Activated naive CD4-positive, alpha-beta T cell treated with anti-CD3 and anti-CD28 coated beads, Interleukin-2, amount 50 U/mL, for 16 hours (primary cell): Measurements from ENCODE around the gene LBHD2.

Experiments used
- DNase-seq: peaks from one replicate; pipeline ENCODE4 v3.0.0-alpha.2; 2020

LBHD2 gene

GRCh38 chr14:103121121-103121845, 37.3 kb downstream of the LBHD2 start:
- no peak for DNase-seq

DNA sequence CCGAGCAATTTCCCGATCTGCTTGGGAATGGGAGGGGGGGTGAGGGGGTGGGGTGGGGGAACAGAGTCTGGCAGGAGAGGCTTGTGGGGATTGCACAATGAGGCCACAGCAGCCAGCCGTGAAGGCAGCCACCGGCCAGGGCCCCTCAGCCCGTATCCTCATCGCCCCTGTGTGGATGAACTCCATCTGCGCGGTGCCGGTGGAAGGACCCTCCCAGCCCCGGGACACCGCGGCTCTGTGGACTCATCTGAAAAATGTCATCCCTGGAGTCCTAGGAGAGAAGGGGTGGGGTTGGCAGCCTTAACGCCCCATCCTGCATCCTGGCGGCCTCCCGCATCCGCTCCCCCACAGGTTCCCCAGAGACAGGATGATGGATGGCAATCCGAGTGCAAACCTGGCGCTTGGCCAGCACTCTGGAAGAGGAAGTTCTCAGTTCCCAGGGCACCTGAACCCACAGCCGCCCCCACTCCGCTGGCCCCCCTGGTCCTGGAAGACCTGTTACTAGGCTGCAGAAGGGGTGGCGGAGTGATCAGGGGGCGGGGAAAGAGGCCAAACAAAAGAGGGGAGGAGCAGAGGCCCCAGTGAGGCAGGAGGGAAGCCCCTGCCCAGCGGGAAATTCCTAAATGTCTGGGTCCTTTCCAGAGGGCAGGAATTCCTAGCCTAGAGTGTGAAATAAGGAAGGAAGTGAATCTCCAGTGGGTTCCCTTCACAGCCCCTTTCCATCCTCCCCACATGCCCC, 38.0 kb downstream of the LBHD2 start:
- DNase-seq, result no peak

DNA sequence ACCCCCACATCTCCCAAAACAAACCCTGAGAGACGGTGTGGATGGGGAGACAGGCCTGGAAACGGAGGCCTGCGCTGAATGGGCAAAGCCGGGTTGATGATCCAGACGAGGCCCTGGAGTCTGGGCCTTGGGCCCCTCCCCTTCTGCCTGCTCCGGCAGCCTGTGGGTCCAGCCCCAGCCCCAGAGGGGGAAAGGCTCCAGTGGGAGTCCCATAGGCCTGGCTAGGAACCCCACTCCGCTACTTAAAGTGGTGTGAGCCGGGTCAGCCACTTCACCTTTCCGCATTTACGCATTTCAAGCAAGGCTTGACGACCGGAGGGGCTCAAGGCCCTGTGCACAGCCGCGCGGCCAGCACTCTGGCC, 38.6 kb downstream of the LBHD2 start:
- DNase-seq, result no peak

GRCh38 chr14:103122947-103123633, 39.1 kb downstream of the LBHD2 start, which contains the start of gene TNFAIP2:
TSS of gene TNFAIP2 (plus strand) at chr14:103123461. CDS start at chr14:103126458, 2,997 bp downstream.
- no peak for DNase-seq

DNA sequence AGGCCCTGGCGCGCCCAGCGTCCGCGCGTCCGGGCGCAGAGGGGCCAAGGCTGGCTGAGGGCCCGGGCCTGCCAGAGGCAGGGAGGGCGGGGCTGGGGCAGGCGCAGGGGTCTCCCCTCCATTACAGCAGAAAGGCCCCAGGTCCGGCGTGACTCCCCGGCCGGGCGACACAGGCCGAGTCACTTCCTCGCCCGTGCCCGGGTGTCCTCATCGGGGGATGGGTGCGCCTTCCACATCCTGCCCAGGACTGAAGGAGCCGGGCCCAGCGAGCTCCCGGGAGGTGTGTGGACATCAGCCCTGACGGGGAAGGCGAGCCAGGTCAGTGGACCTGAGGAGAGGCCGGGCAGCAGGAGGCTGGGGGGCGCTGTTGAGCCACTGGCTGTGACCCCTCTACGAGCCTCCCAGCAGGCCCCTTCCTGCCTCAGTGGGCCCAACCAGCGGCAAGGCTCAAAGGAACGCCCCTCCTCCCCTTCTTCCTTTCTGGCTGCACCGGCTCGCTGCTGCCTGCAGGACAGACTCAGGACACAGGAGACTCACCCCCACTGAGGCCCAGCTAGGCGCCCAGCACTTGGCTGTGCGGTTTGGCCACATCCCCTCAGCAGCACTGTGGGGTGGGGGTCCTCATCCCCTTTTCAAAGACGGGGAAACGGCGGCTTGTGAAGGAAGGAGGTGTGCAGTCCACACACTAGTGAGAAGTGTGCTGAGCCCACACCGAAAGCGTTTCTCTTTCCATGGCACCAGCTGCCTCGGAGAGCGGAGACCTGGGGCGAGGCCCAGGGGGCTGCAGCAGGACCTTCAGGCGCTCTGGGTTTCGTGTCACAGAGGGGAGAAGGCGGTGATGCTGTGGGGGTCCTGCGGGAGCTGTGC, 39.9 kb downstream of the LBHD2 start:
- DNase-seq, result no peak

DNA sequence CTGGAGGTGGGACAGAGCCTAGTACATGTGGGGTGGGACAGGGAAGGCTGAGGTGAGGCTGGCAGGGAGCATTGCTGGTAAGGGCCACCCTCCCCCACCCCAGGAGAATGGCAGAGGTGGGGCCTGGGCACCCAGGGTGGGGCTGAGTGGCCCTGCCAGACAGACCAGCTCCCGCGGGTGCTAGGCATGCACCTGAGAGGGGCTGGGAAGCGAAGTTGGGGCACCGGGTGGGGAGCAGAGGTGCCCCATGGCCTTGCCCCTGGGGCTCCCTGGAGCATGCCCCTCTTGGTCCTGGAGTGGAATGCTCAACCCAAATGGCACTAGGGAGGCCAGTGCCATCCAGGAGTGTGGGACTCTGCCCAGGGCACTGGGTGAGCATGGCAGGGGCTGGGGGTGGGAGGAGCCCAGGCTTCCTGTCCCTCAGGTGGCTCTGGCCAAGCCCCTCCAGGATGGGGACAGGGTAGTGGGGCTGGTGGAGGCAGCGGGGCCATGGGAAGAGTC, 40.5 kb downstream of the LBHD2 start:
- no peak for DNase-seq

- DNase-seq, result no peak
Observed at GRCh38 chr14:103125098-103126070, 41.4 kb downstream of the LBHD2 start.

DNA sequence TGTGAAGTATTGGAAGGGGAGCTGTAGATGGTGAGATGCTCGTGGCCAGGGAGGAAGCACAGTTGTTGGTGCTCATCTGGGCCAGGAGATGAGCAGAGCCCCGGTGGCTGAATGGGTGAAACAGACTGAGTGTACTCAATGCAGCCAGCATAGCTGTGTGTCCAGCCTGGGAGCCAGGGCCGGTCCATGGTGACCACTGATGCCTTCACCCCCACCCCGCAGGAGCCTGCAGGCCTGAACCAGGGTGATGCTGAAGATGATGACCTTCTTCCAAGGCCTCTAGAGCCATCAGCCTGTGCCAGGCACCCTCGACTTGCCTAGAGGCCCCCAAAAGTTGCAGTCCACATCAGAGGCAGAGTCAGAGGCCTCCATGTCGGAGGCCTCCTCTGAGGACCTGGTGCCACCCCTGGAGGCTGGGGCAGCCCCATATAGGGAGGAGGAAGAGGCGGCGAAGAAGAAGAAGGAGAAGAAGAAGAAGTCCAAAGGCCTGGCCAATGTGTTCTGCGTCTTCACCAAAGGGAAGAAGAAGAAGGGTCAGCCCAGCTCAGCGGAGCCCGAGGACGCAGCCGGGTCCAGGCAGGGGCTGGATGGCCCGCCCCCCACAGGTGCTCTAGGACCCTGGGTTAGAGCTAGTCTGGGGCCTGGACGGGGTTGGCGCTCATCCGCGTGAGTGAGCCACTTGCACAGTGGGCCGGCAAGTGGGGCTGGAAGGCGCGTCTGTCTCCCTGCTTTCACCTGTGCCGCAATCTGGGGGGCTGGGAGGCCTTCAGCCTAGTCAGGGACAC, 42.3 kb downstream of the LBHD2 start:
- no peak for DNase-seq

GRCh38 chr14:103126873-103127304, 42.9 kb downstream of the LBHD2 start:
- no peak for DNase-seq

- DNase-seq, result no peak
Observed at GRCh38 chr14:103127356-103127755, 43.3 kb downstream of the LBHD2 start.

DNA sequence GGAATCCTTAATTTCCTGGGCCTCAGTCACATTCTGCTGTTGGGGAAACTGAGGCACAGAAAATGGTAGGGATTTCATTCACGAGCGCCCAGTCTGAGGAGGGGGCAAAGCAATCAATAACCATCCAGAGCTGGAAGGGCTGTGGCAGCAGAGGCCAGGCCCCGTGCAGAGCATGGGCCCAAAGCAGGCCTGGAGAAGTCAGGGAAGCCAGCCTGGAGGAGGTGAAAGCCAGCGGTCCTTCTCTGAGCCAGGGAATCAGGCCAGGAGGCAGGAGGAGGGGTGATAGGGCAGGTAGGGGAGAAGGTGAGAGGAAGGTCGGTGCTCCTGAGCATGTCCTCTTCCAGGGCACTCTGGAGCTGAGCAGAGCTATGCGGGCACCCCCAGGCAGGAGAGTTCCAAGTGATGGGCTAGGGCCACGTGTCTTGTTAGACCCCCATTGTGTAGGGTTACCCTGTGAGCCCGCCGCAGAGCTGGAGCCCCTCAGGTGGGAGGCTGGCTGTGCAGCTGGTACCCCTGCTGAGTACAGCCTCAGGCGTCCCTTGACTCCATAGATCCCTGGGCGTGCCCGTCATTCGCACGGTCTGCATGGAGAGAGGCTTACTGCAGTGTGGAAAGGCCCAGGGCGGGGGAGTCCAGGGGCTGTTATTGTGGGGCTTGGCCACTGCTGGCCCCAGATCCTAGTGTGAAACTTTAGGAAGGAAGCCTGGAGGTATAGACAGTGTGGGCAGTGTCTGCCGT, 44.0 kb downstream of the LBHD2 start:
- no peak for DNase-seq

DNA sequence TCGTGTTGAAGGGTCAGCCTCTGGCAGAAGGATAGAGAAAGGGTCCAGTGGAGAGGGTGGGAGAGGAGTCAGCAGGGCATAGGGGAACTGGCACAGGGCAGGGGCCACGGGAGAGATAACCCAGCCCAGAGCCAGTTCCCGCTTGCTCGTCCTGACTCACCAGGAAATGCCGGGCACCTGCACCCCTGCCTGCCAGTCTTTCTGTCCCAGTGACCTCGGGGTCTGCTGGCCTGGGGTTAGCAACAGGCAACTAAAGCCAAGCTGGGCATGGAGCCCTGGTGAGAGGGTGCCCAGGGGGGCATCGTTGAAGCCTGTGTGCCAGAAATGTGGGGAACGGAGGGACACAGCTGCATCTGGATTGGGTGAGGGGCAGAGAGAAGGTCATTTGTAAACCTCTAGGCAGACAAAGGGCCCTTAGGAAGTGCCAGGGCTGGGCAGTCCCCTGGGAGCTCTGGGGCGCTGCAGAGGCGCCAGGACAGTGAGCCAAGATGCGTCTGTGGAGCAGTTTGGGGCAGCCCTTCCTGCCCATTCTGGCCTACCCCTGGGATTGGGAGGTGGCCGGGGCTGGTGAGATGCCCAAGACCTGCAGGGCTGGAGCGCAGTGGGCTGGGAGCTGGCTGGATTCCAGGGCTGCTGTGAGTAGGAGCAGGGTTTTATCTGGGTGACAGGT, 44.8 kb downstream of the LBHD2 start:
- no peak for DNase-seq

DNA sequence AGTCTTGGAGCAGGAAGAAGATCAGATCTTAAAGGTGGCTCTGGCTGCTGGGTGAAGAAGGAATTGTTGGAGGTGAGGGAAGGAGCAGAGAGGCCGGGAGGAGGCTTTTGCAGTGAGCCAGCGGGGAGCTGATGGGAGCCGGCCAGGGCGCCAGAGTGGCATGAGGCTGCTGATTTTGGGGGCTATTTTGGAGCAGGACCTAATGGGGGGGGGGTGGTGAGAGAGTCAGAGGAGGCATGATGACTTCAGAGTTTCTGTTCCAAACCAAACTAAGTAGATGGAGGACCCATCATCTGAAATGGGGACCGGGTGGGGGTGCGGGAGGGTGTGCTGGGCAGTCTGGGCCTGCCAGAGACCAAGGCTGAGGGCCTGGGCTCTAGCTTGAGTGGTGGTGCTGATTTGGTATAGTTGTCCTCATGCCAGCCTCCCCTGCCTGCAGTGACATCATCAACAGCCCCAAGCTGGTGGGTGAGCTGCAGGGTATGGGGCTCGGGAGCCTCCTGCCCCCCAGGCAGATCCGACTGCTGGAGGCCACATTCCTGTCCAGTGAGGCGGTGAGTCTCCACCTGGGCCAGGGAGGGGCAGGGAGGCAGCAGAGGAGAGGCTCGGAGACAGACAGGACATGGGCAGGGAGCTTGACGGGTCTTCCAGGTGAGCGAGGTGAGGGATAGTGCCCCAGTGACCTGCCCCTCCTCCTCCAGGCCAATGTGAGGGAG, 45.4 kb downstream of the LBHD2 start:
- no peak for DNase-seq

- DNase-seq, result no peak
Observed at GRCh38 chr14:103130017-103130764, 46.2 kb downstream of the LBHD2 start.

GRCh38 chr14:103130965-103131364, 47.0 kb downstream of the LBHD2 start:
- no peak for DNase-seq

DNA sequence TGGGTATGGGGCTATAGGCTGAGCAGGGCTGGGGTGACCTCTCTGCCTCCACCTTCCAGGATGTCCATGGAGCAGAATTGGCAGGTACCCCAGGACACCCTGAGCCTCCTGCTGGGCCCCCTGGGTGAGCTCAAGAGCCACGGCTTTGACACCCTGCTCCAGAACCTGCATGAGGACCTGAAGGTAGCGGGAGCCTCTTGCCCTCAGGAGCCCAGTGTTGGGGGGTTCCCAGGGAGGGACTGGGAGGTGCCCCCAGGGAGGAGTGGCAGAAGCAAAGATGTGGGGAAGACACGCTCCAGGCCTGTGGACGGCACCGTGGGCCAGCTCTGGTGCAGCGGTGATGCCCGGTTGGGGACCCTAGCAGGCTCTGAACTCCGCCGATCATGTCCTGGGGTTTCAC, 47.6 kb downstream of the LBHD2 start:
- no peak for DNase-seq

DNA sequence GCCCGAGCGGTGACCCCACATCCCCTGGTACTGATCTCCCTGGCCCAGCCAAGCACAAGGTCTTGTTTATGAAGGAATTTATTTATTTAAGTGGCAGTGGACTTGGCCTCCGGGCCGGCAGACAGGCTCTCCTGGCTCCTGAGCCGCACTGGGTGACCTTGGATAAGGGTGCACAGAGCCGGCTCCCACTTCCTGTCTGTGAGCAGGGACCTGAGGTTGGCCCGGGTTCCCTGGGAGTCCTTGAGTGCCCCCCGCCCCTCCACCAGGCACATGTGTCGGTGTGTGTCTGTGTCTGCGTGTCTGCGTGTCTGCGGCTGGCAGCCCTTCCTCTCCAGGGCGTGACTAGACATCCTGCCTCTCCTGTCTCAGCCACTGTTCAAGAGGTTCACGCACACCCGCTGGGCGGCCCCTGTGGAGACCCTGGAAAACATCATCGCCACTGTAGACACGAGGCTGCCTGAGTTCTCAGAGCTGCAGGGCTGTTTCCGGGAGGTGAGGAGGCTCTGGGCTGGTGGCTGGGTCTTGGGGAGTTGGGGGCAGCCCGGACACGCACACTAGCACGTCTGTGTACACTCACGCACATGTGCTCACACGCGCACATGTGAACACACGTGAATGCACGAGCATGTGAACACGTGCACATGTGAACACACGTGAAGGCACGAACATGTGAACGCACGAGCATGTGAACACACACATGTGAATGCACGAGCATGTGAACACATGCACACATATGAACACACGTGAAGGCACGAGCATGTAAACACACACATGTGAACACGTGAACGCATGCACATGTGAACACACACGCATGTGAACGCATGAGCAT, 48.6 kb downstream of the LBHD2 start:
- DNase-seq, result no peak
